H9 (cell line): Measurements from ENCODE around the gene TENT5A. TPM values are rescaled to one million over a fixed set of nuclear protein-coding genes. Genes with fewer than 3 reads are reported as not detected.

Source experiments
- DNase-seq: peaks from one replicate; pipeline ENCODE4 v3.0.0-alpha.2; 2017
- H2AFZ ChIP-seq: one replicate; pipeline ENCODE4 v1.6.1; 2013; ENCODE audit warnings: mild to moderate bottlenecking, low read length, control low read depth, moderate library complexity
- H2AK5ac ChIP-seq: 2 replicates; pipeline ENCODE4 v1.6.1; 2013; ENCODE audit warnings: low read length, control low read depth, mixed read lengths; ENCODE audit not compliant: insufficient read length
- H2BK120ac ChIP-seq: one replicate; pipeline ENCODE4 v1.6.1; 2013; ENCODE audit warnings: low read depth, mild to moderate bottlenecking, low read length, control low read depth, inconsistent platforms; ENCODE audit not compliant: poor library complexity, severe bottlenecking
- H2BK12ac ChIP-seq: 2 replicates; pipeline ENCODE4 v1.6.1; 2013; ENCODE audit warnings: low read length, control low read depth, mixed read lengths, low read depth; ENCODE audit not compliant: insufficient read length
- H2BK15ac ChIP-seq: 2 replicates; pipeline ENCODE4 v1.6.1; 2013; ENCODE audit warnings: low read depth, low read length, control low read depth
- H2BK20ac ChIP-seq: one replicate; pipeline ENCODE4 v1.6.1; 2013; ENCODE audit warnings: low read depth, mild to moderate bottlenecking, low read length, control low read depth, inconsistent platforms; ENCODE audit not compliant: poor library complexity, severe bottlenecking
- H2BK5ac ChIP-seq: 2 replicates; pipeline ENCODE4 v1.6.1; 2013; ENCODE audit warnings: low read length, control low read depth, mixed read lengths; ENCODE audit not compliant: insufficient read length
- H3K14ac ChIP-seq: 2 replicates; pipeline ENCODE4 v1.6.1; 2013; ENCODE audit warnings: low read length, control low read depth; ENCODE audit not compliant: insufficient read depth
- H3K18ac ChIP-seq: 2 replicates; pipeline ENCODE4 v1.6.1; 2013; ENCODE audit warnings: low read depth, mild to moderate bottlenecking, mixed read lengths, low read length, control low read depth; ENCODE audit not compliant: insufficient read length
- H3K23ac ChIP-seq: 2 replicates; pipeline ENCODE4 v1.6.1; 2013; ENCODE audit warnings: low read length, control low read depth, mixed read lengths, low read depth; ENCODE audit not compliant: insufficient read length
- H3K23me2 ChIP-seq: 2 replicates; pipeline ENCODE4 v1.6.1; 2013; ENCODE audit warnings: low read depth, mild to moderate bottlenecking, mixed read lengths, low read length, control low read depth; ENCODE audit not compliant: insufficient read length, poor library complexity, severe bottlenecking
- H3K27ac ChIP-seq: 2 replicates; pipeline ENCODE4 v1.5.1; 2013; ENCODE audit warnings: low read length, control low read depth, mixed read lengths, low read depth; ENCODE audit not compliant: insufficient read length
- H3K27me3 ChIP-seq: 2 replicates; pipeline ENCODE4 v1.6.1; 2013; ENCODE audit warnings: low read length, control low read depth, inconsistent platforms; ENCODE audit not compliant: insufficient read depth
- H3K4ac ChIP-seq: 2 replicates; pipeline ENCODE4 v1.6.1; 2013; ENCODE audit warnings: low read depth, mild to moderate bottlenecking, control low read depth, inconsistent platforms, low read length, moderate library complexity
- H3K4me1 ChIP-seq: 2 replicates; pipeline ENCODE4 v1.6.1; 2013; ENCODE audit warnings: low read length, control low read depth, inconsistent platforms; ENCODE audit not compliant: insufficient read depth
- H3K4me2 ChIP-seq: 2 replicates; pipeline ENCODE4 v1.6.1; 2013; ENCODE audit warnings: low read length, control low read depth, mixed read lengths; ENCODE audit not compliant: insufficient read length, insufficient read depth
- H3K56ac ChIP-seq: 2 replicates; pipeline ENCODE4 v1.6.1; 2013; ENCODE audit warnings: low read depth, mild to moderate bottlenecking, mixed read lengths, low read length, control low read depth; ENCODE audit not compliant: insufficient read length
- H3K79me1 ChIP-seq: 2 replicates; pipeline ENCODE4 v1.6.1; 2013; ENCODE audit warnings: low read depth, mild to moderate bottlenecking, moderate library complexity, low read length, control low read depth, inconsistent platforms; ENCODE audit not compliant: insufficient read depth, poor library complexity, severe bottlenecking
- H3K79me2 ChIP-seq: 2 replicates; pipeline ENCODE4 v1.6.1; 2013; ENCODE audit warnings: low read length, control low read depth, inconsistent platforms; ENCODE audit not compliant: insufficient read depth
- H3K9ac ChIP-seq: 2 replicates; pipeline ENCODE4 v1.6.1; 2013; ENCODE audit warnings: low read length, control low read depth, mixed read lengths; ENCODE audit not compliant: insufficient read length; ENCODE audit errors: extremely low read depth
- H3K9me3 ChIP-seq: one replicate; pipeline ENCODE4 v1.6.1; 2013; ENCODE audit warnings: low read depth, low read length, inconsistent platforms; ENCODE audit not compliant: control insufficient read depth
- H3T11ph ChIP-seq: one replicate; pipeline ENCODE4 v1.6.1; 2013; ENCODE audit warnings: mild to moderate bottlenecking, low read length, control low read depth, inconsistent platforms
- H4K20me1 ChIP-seq: one replicate; pipeline ENCODE4 v1.6.1; 2013; ENCODE audit not compliant: control insufficient read depth, insufficient read length, insufficient read depth
- H4K5ac ChIP-seq: 2 replicates; pipeline ENCODE4 v1.6.1; 2013; ENCODE audit warnings: low read depth, mild to moderate bottlenecking, mixed read lengths, low read length, control low read depth; ENCODE audit not compliant: insufficient read length
- H4K8ac ChIP-seq: replicated peaks from 2 replicates; pipeline ENCODE4 v1.6.1; 2013; ENCODE audit warnings: low read length, control low read depth, mixed read lengths, low read depth; ENCODE audit not compliant: insufficient read length
- H4K91ac ChIP-seq: 2 replicates; pipeline ENCODE4 v1.6.1; 2013; ENCODE audit warnings: low read depth, mild to moderate bottlenecking, moderate library complexity, mixed read lengths, low read length, control low read depth; ENCODE audit not compliant: insufficient read length
- H3K27ac Mint-ChIP-seq, 3 experiments: 2 replicates in 2 of 3; 3 replicates in 1 of 3; pipeline ENCODE4 v1.8.0; 2020 to 2021; ENCODE audit warnings: mixed read lengths in 3 of 3, mild to moderate bottlenecking in 1 of 3, moderate library complexity in 1 of 3
- H3K27me3 Mint-ChIP-seq: 2 replicates; pipeline ENCODE4 v1.8.0; 2021; ENCODE audit warnings: low read depth, mild to moderate bottlenecking, moderate library complexity, mixed read lengths
- H3K36me3 Mint-ChIP-seq, 3 experiments: 2 replicates in 2 of 3; 3 replicates in 1 of 3; pipeline ENCODE4 v1.8.0; 2020 to 2021; ENCODE audit warnings: low read depth in 3 of 3, mixed read lengths in 3 of 3; ENCODE audit not compliant: insufficient read depth in 1 of 3
- H3K4me1 Mint-ChIP-seq, 2 experiments: 2 replicates each; pipeline ENCODE4 v1.8.0; 2020; ENCODE audit warnings: mixed read lengths in 2 of 2
- H3K4me3 Mint-ChIP-seq, 2 experiments: 2 replicates in 1 of 2; 3 replicates in 1 of 2; pipeline ENCODE4 v1.8.0; 2020 to 2021; ENCODE audit warnings: mild to moderate bottlenecking in 2 of 2, mixed read lengths in 2 of 2, moderate library complexity in 1 of 2
- H3K9me3 Mint-ChIP-seq, 2 experiments: 2 replicates in 1 of 2; 3 replicates in 1 of 2; pipeline ENCODE4 v1.8.0; 2020; ENCODE audit warnings: mild to moderate bottlenecking in 2 of 2, mixed read lengths in 2 of 2, moderate library complexity in 1 of 2
- CTCF ChIP-seq: fragments of 200-600 bp; sonication (generic); conservative IDR thresholded peaks from 3 replicates; pipeline ENCODE4 v1.8.0; 2021; ENCODE audit warnings: antibody characterized with exemption, mild to moderate bottlenecking
- WGBS: extraction: QIAGEN DNeasy Blood & Tissue Kit; methylation state at CpG from one replicate; pipeline ENCODE4 v1.1.7; 2013; ENCODE audit warnings: missing lambda C conversion rate, low lambda C conversion rate, mixed read lengths; ENCODE audit not compliant: insufficient read length; ENCODE audit errors: extremely low coverage; 5-methylcytosine and 5-hydroxymethylcytosine counted together
- total RNA-seq: library from RNA; stranded (reverse); gene quantifications from 2 replicates; pipeline ENCODE4 v1.2.1, GENCODE V29; 2021

The TENT5A gene
- total RNA-seq, 1 experiment from 2014 or later, result 1.4 TPM

- H3K14ac ChIP-seq, result no peak overlapping the region
- no peak overlapping the region for H3K9ac ChIP-seq
- WGBS, result no CpG with 5 or more reads among the region's 1 CpG
- Mint-ChIP-seq H3K4me3 (no peak overlapping the region), H3K27me3 (no peaks in the 10 kb centered on the region), H3K4me1 (peaks cover 41 to 54% of the 10 kb centered on the region in 2 experiments), H3K27ac (peak overlapping the region; percentile 53 to 98 (median 83); a peak in 5 of 7 replicates), H3K36me3 (no peaks in the 10 kb centered on the region; a peak in 1 of 7 replicates), H3K9me3 (no peaks in the 10 kb centered on the region)
- no peaks in the 10 kb centered on the region for H3K27me3 ChIP-seq
- no peak overlapping the region for H3K18ac ChIP-seq
- H3K23me2 ChIP-seq, result no peaks in the 10 kb centered on the region
- no peak overlapping the region for H3K23ac ChIP-seq
- no peak overlapping the region for H2AK5ac ChIP-seq
- no peak overlapping the region for H4K8ac ChIP-seq
- no peak overlapping the region for H2BK12ac ChIP-seq
- no peak overlapping the region for H2BK20ac ChIP-seq
- H4K5ac ChIP-seq, result no peak overlapping the region
- no peak overlapping the region for H3K4ac ChIP-seq
- H4K91ac ChIP-seq, result no peak overlapping the region
- no peak overlapping the region for H3K56ac ChIP-seq
- no peaks in the 10 kb centered on the region for H4K20me1 ChIP-seq
- DNase-seq, result no peak
- no peak overlapping the region for H2BK5ac ChIP-seq
- no peak overlapping the region for H2BK15ac ChIP-seq
- no peak for TF ChIP-seq CTCF
- H3K79me2 ChIP-seq, result no peaks in the 10 kb centered on the region
- no peak overlapping the region for H3T11ph ChIP-seq
- no peak overlapping the region for H3K4me2 ChIP-seq
- no peaks in the 10 kb centered on the region for H3K79me1 ChIP-seq
- H3K4me1 ChIP-seq, result peaks cover 4% of the 10 kb centered on the region; the same call in 1 of the 2 replicates
- peak overlapping the region; percentile 49 for H3K27ac ChIP-seq
- H2BK120ac ChIP-seq, result no peak overlapping the region
- no peak overlapping the region for H2AFZ ChIP-seq
- no peaks in the 10 kb centered on the region for H3K9me3 ChIP-seq
Observed at GRCh38 chr6:81789291-81789690, 36.8 kb upstream of the TENT5A start.
